ENCODE measurements around the gene CARMIL1.

CARMIL1 gene

DNA sequence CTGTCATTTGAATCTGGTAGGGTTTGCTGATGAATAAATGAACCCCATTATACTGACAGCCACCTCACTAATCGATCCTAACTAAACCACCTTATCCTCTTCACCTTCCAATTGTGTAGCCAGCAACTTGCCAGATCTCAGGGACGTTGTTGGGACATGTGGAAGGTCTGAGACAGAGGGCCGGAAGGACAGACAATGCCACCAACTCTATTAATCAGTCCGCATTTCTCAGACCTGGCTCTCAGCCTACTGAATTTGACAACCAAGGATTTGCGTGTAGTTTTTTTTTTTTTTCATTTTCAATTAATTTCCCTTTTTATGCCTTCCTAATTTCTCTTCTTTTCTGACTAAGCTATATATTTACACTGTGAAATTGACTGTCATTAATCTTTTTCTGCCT is 122.5 kb downstream of the CARMIL1 start:
- Histone ChIP-seq H3K4me2 (ENCODE audit: low read length) (no peak overlapping the region), H3K9me3 (replicated peaks; ENCODE audit: low read length) (no peaks in the 10 kb centered on the region), H3K4me1 (ENCODE audit: control insufficient read depth, insufficient read depth, low read length) (no peaks in the 10 kb centered on the region)

DNA sequence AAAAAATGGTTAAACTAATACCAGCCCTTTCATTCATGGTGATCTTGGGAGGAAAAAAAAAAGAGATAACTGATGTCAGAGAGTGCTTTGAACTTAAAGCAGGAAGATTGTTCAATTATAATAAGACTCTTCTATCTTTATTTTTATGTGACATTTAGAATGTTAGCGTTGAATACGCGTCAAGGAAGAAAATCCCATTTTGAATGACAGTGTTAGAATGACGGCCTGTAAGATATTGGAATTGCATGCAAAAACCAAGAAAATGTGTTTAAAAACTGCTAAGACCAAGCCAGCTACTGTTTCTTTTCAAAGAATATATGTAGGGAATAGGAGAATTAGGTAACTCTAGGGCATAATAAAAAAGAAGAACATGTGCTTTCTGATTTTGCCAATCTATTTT is 123.0 kb downstream of the CARMIL1 start:
- H3K27me3 ChIP-seq (ENCODE audit: control insufficient read depth, insufficient read depth, low read length), result no peaks in the 10 kb centered on the region
- no peaks in the 10 kb centered on the region for H3K9me3 ChIP-seq (replicated peaks; ENCODE audit: low read length)
- H3K4me2 ChIP-seq (ENCODE audit: low read length), result no peak overlapping the region
- no peak overlapping the region for H3K9ac ChIP-seq (ENCODE audit: low read depth, low read length)
- H3K4me1 ChIP-seq (ENCODE audit: control insufficient read depth, insufficient read depth, low read length), result no peaks in the 10 kb centered on the region
- H3K36me3 ChIP-seq (ENCODE audit: insufficient read depth, low read length), result no peaks in the 10 kb centered on the region
- no peak overlapping the region for H3K4me3 ChIP-seq (ENCODE audit: low read length)

More for the DNA sequence above, 122.5 kb downstream of the CARMIL1 start:
- Histone ChIP-seq H3K27me3 (ENCODE audit: control insufficient read depth, insufficient read depth, low read length) (no peaks in the 10 kb centered on the region), H3K4me3 (ENCODE audit: low read length) (no peak overlapping the region), H3K36me3 (ENCODE audit: insufficient read depth, low read length) (no peaks in the 10 kb centered on the region), H3K9ac (ENCODE audit: low read depth, low read length) (no peak overlapping the region)

DNA sequence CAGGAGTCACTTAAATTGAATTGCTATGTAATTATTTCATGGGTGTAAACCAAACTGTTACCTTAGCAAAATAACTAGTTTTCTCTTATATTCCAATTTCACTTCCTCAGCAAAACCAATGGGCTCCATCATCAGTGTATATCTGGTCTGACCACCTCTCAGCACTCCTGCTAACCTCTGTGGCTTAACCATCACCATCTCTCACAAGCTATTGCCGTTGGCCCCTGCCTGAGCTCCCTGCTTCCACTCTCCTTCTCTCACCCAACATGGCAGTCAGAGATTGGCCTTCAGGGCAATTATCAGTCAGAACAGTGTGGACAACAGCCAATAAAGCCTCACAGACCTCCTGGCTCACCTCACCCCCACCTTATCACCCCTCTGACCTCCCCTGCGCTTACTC is 124.0 kb downstream of the CARMIL1 start:
- H3K9me3 ChIP-seq (replicated peaks; ENCODE audit: low read length), result no peaks in the 10 kb centered on the region
- H3K9ac ChIP-seq (ENCODE audit: low read depth, low read length), result no peak overlapping the region

DNA sequence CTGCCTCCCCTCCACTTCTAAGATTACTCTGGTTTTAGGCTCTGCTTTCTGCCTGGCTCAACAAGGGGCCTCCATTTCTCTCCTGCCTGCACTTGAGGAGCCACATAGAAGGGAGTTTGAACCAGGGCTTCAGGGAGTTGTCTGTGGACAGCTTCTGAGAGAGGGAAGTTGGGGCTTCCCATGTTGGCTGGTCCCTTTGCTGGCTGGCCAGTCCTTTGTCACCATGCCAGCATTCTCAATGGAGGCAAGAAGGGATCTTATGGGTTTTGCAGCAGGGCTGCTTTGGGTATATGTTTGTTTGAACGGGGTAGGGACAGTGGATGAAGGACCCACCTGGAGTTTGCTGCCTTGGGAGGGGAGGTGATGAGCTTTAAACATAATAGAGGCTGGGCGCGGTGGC is 124.9 kb downstream of the CARMIL1 start:
- no peaks in the 10 kb centered on the region for H3K27me3 ChIP-seq (ENCODE audit: control insufficient read depth, insufficient read depth, low read length)
- no peaks in the 10 kb centered on the region for H3K4me1 ChIP-seq (ENCODE audit: control insufficient read depth, insufficient read depth, low read length)
- H3K4me3 ChIP-seq (ENCODE audit: low read length), result no peak overlapping the region
- no peak overlapping the region for H3K4me2 ChIP-seq (ENCODE audit: low read length)
- no peaks in the 10 kb centered on the region for H3K9me3 ChIP-seq (replicated peaks; ENCODE audit: low read length)
- H3K9ac ChIP-seq (ENCODE audit: low read depth, low read length), result no peak overlapping the region
- H3K36me3 ChIP-seq (ENCODE audit: insufficient read depth, low read length), result no peaks in the 10 kb centered on the region

More for the DNA sequence above, 124.0 kb downstream of the CARMIL1 start:
- no peaks in the 10 kb centered on the region for H3K27me3 ChIP-seq (ENCODE audit: control insufficient read depth, insufficient read depth, low read length)
- H3K4me3 ChIP-seq (ENCODE audit: low read length), result no peak overlapping the region
- H3K36me3 ChIP-seq (ENCODE audit: insufficient read depth, low read length), result no peaks in the 10 kb centered on the region
- H3K4me1 ChIP-seq (ENCODE audit: control insufficient read depth, insufficient read depth, low read length), result no peaks in the 10 kb centered on the region
- H3K4me2 ChIP-seq (ENCODE audit: low read length), result no peak overlapping the region

DNA sequence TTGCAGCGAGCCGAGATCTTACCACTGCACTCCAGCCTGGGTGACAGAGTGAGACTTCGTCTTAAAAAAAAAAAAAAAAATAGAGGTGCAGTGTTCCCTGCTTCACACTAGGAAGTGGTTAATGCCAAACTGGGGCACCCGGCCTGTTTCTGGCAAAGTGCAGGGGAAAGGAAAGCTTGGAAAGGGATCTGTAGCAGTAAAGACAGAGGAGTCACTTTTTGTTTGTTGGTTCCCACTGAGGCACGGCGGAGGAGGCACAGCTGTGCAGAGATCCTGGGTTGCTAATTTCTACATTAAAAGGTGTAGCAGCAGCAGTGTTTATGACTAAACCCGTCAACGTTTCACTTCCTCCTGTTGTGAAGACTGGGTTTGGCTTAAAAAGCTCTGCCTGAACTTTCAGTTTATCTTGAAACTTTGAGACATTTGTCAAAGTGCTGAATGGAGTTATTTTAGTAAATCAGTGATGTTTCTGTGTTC is 125.6 kb downstream of the CARMIL1 start:
- Histone ChIP-seq H3K36me3 (ENCODE audit: insufficient read depth, low read length) (no peaks in the 10 kb centered on the region), H3K9ac (ENCODE audit: low read depth, low read length) (no peak overlapping the region), H3K27me3 (ENCODE audit: control insufficient read depth, insufficient read depth, low read length) (no peaks in the 10 kb centered on the region), H3K9me3 (replicated peaks; ENCODE audit: low read length) (no peaks in the 10 kb centered on the region), H3K4me1 (ENCODE audit: control insufficient read depth, insufficient read depth, low read length) (no peaks in the 10 kb centered on the region), H3K4me2 (ENCODE audit: low read length) (no peak overlapping the region), H3K4me3 (ENCODE audit: low read length) (no peak overlapping the region)

DNA sequence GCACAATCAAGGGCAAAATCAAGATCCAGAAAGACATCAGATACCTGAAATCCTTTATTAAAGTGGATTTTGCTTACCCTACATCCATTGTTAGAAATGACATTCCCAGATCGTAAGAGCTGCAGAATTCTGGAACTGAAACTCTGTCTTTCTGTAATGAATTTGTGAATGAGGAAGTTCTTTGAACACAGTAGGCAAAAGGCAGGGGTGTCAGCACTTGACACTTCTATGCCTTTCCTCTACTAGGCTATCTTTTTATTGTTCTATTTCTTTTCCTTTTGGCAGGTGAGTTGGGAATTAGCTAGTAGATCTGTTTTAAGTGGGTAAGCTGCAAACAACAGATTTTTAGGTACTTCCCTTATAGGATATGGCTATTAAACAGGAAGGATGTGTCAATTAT is 126.3 kb downstream of the CARMIL1 start:
- H3K4me3 ChIP-seq (ENCODE audit: low read length), result no peak overlapping the region

DNA sequence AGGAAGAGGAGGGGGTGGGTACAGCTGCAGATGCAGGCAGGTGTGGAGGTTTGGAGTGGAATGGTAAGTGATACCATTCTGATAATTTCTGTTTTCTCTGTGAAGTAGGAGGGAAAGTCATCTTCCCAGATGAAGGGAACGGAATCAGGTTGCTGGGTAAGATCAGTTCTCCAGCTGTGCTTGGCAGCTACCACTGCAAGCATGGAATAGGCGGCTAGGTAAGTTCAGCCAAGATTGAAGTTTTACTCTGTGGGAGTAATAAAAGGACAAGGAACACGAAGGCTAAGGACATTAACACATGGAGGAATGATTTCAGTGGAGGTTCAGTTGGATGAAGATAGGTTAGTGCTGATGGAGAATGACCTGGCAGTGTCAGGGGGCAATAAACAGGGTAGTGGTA is 128.3 kb downstream of the CARMIL1 start:
- Histone ChIP-seq H3K9ac (ENCODE audit: low read depth, low read length) (no peak overlapping the region), H3K9me3 (replicated peaks; ENCODE audit: low read length) (no peaks in the 10 kb centered on the region), H3K36me3 (ENCODE audit: insufficient read depth, low read length) (no peaks in the 10 kb centered on the region), H3K4me2 (ENCODE audit: low read length) (no peak overlapping the region), H3K4me1 (ENCODE audit: control insufficient read depth, insufficient read depth, low read length) (no peaks in the 10 kb centered on the region), H3K4me3 (ENCODE audit: low read length) (no peak overlapping the region), H3K27me3 (ENCODE audit: control insufficient read depth, insufficient read depth, low read length) (no peaks in the 10 kb centered on the region)

More for the DNA sequence above, 126.3 kb downstream of the CARMIL1 start:
- Histone ChIP-seq H3K9me3 (replicated peaks; ENCODE audit: low read length) (no peaks in the 10 kb centered on the region), H3K4me2 (ENCODE audit: low read length) (no peak overlapping the region), H3K27me3 (ENCODE audit: control insufficient read depth, insufficient read depth, low read length) (no peaks in the 10 kb centered on the region), H3K36me3 (ENCODE audit: insufficient read depth, low read length) (no peaks in the 10 kb centered on the region), H3K4me1 (ENCODE audit: control insufficient read depth, insufficient read depth, low read length) (no peaks in the 10 kb centered on the region), H3K9ac (ENCODE audit: low read depth, low read length) (no peak overlapping the region)

DNA sequence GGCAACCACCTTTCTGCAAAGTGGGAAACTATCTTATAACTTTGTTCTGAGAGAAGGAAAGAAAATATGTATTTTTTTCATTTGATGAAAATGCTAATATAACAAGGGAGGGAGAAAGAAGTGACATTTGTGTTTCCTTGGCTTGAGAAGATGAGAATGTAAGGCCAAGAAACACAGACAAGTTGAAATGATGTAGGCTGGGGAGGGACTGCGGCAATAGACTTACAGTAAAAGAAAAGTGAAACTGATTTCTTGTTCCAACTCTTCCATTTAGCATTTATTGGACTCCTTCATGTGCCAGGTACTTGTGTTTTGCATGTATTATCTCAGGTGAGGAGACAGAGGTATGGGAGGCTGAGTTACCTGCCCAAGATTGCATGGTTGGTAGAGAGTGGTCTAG is 130.9 kb downstream of the CARMIL1 start:
- no peaks in the 10 kb centered on the region for H3K4me1 ChIP-seq (ENCODE audit: control insufficient read depth, insufficient read depth, low read length)
- H3K36me3 ChIP-seq (ENCODE audit: insufficient read depth, low read length), result no peaks in the 10 kb centered on the region
- H3K9me3 ChIP-seq (replicated peaks; ENCODE audit: low read length), result no peaks in the 10 kb centered on the region
- no peak overlapping the region for H3K4me2 ChIP-seq (ENCODE audit: low read length)
- no peak overlapping the region for H3K9ac ChIP-seq (ENCODE audit: low read depth, low read length)
- no peak overlapping the region for H3K4me3 ChIP-seq (ENCODE audit: low read length)
- H3K27me3 ChIP-seq (ENCODE audit: control insufficient read depth, insufficient read depth, low read length), result no peaks in the 10 kb centered on the region

DNA sequence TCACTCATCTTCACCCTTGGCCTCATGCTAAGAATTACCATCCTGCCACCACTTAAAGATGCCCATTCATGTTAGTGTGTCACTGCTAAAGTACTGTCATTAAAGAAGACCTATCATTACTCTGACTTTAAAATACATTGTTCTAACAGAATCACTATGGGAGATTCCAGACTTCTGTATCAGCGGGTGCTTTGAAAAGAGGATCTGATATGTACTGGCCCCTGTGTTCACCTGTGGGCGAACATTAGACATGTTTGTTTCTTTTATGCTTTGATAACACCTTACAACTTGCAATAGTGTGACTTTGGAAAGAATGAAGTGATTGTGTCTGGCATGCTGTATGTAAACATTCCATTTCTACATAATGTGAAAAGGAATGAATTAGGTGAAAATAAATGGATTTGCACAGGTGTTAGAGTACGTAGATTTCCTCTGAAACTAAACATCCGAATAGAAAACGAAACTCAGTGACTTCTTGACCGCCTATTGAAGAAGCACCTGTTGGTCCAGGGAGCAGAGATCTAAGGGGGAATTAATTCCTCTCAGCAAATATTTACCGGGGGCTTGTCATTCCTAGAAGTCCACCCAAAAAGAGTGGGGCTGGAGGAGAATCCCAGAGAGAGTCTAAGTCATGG is 132.3 kb downstream of the CARMIL1 start:
- Histone ChIP-seq H3K4me3 (ENCODE audit: low read length) (no peak overlapping the region), H3K4me2 (ENCODE audit: low read length) (no peak overlapping the region), H3K9me3 (replicated peaks; ENCODE audit: low read length) (no peaks in the 10 kb centered on the region), H3K4me1 (ENCODE audit: control insufficient read depth, insufficient read depth, low read length) (no peaks in the 10 kb centered on the region), H3K9ac (ENCODE audit: low read depth, low read length) (no peak overlapping the region), H3K36me3 (ENCODE audit: insufficient read depth, low read length) (no peaks in the 10 kb centered on the region), H3K27me3 (ENCODE audit: control insufficient read depth, insufficient read depth, low read length) (no peaks in the 10 kb centered on the region)

DNA sequence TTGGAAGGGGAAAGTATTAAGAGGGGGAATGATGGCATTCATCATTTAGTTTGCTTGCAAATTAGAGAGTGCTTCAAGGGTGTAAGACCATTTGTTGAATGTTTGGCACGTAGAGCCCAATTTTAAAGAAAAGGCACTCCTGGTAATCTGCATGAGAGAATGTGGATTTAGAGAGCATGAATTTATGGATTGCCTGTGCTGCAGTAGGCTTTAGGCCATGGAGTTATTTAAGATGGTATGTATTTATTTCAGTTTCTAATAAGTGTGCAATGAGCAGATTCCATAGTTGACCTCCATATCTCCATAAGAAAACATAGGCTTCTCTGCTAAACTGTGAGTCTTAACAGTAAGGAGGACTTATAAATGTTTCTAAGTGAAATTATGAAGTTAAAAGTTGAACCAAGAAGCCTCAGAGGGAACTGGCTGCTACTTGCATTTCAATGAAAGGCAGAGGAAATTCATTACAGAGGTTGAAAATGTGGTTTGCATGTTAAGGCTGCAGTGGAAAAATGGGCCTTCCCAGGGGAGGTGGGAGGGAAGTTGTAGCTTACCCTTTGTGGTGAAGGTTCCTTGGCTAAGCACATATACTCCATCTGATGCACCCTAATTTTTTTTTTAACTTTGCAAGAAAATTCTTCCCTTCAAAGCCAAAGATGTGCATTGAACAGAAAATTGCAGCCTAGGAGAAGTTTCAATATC is 134.2 kb downstream of the CARMIL1 start:
- Histone ChIP-seq H3K27me3 (ENCODE audit: control insufficient read depth, insufficient read depth, low read length) (no peaks in the 10 kb centered on the region), H3K9me3 (replicated peaks; ENCODE audit: low read length) (no peaks in the 10 kb centered on the region), H3K4me1 (ENCODE audit: control insufficient read depth, insufficient read depth, low read length) (no peaks in the 10 kb centered on the region), H3K9ac (ENCODE audit: low read depth, low read length) (no peak overlapping the region), H3K4me3 (ENCODE audit: low read length) (no peak overlapping the region), H3K36me3 (ENCODE audit: insufficient read depth, low read length) (no peaks in the 10 kb centered on the region), H3K4me2 (ENCODE audit: low read length) (no peak overlapping the region)

DNA sequence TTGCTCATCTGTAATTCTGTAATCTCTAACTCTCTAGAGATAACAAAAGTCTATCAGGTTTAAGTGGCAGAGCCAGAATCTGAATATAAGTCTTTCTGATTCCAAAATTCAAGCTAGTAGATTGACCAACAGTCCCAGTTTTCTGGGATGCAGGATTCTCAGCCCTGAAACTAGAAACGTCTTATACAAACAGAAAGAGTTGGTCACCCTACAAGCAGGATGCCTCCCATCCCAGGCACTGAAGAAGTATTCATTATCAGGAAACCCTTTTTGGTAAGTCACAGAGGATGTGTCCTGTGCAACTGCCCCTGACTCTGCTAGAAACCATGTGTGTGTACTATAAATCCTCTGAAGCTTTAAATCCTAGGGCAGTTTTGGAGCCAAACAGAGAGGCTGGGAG is 135.0 kb downstream of the CARMIL1 start:
- H3K4me2 ChIP-seq (ENCODE audit: low read length), result no peak overlapping the region
- H3K27me3 ChIP-seq (ENCODE audit: control insufficient read depth, insufficient read depth, low read length), result no peaks in the 10 kb centered on the region
- no peak overlapping the region for H3K9ac ChIP-seq (ENCODE audit: low read depth, low read length)
- H3K4me3 ChIP-seq (ENCODE audit: low read length), result no peak overlapping the region
- H3K4me1 ChIP-seq (ENCODE audit: control insufficient read depth, insufficient read depth, low read length), result no peaks in the 10 kb centered on the region
- no peaks in the 10 kb centered on the region for H3K36me3 ChIP-seq (ENCODE audit: insufficient read depth, low read length)
- no peaks in the 10 kb centered on the region for H3K9me3 ChIP-seq (replicated peaks; ENCODE audit: low read length)

DNA sequence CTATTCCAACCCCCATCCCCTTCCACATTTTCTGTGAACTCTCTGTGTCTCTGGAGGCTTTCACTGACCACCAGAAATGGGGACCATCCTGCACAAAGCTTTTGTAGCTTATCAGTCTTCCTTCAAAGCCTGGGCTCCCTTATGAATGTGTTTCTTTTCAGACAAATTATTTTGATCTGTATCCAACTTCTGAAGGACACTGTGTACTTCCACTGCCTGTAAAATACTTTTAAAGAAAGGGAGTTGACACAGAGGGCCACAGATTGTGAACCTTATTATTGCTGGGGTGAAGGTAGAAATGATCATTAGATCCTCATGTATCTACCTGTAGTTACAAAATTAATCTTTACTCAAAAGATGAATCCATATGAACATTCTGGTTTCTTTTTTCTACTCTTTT is 135.6 kb downstream of the CARMIL1 start:
- no peak overlapping the region for H3K4me3 ChIP-seq (ENCODE audit: low read length)
- no peaks in the 10 kb centered on the region for H3K9me3 ChIP-seq (replicated peaks; ENCODE audit: low read length)

More for the DNA sequence above, 135.6 kb downstream of the CARMIL1 start:
- no peak overlapping the region for H3K9ac ChIP-seq (ENCODE audit: low read depth, low read length)
- no peaks in the 10 kb centered on the region for H3K36me3 ChIP-seq (ENCODE audit: insufficient read depth, low read length)
- no peaks in the 10 kb centered on the region for H3K27me3 ChIP-seq (ENCODE audit: control insufficient read depth, insufficient read depth, low read length)
- H3K4me1 ChIP-seq (ENCODE audit: control insufficient read depth, insufficient read depth, low read length), result no peaks in the 10 kb centered on the region
- H3K4me2 ChIP-seq (ENCODE audit: low read length), result no peak overlapping the region

Measured in skeletal muscle satellite cell (primary cell).